ENCODE data around the gene TM4SF1.

TM4SF1 gene

DNA sequence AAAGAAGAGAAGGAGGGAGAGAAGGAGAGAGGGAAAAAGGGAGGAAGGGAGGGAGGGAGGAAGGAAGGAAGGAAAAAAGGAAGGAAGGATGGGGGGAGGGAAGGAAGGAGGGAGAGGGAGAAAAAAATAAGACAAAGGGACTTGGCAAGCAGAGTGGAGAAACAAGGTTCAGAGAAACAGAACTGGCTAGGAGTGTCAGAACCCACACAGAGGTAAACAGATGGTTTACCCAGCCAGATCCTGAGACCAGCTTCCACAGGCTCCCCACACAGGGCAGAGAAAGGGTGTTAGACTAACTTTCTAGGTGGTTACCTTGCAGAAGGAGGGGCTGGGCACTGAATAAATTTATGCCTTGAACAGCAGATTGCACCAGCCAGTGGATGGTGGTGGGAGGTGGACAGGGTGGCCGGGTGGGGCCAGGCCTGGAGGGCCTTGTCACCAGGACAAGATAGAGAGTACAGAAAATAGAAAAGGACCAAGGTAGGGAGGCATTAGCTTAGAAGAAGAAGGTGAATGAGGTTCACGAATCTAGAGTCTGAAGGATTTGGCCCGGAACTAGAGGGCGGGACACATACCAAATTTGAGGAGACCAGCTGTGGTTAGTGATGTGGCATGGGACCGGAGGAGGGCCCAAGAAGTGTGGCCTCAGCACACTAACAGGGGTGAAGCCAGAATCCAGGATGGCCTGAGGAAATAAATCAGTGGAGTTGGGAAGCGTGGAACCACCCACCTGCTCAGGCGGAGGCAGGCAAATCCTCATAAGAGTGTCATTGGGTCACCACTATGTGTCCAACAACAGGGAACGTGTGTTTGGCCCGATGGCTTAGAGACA, 1.2 kb upstream of the TM4SF1 start:
- Histone ChIP-seq H3K27ac (ENCODE audit: low read length) (no peak overlapping the region), H3K36me3 (replicated peaks; ENCODE audit: insufficient read depth, low read length) (no peaks in the 10 kb centered on the region), H3K4me3 (ENCODE audit: low read length) (no peak overlapping the region), H3K9ac (ENCODE audit: low read length) (no peak overlapping the region), H4K20me1 (ENCODE audit: insufficient read depth, low read length) (no peaks in the 10 kb centered on the region), H2AFZ (ENCODE audit: low read length) (no peak overlapping the region), H3F3A (ENCODE audit: insufficient read depth, low read length) (no peaks in the 10 kb centered on the region), H3K9me3 (replicated peaks; ENCODE audit: insufficient read depth, low read length) (no peaks in the 10 kb centered on the region), H3K27me3 (replicated peaks; ENCODE audit: insufficient read depth, low read length) (no peaks in the 10 kb centered on the region), H3K4me1 (ENCODE audit: low read length) (no peaks in the 10 kb centered on the region), H3K9me2 (replicated peaks; ENCODE audit: insufficient read depth, low read length) (no peaks in the 10 kb centered on the region), H3K79me2 (ENCODE audit: low read length) (no peaks in the 10 kb centered on the region), H3K4me2 (ENCODE audit: low read depth, low read length) (no peak overlapping the region)
- no peak for DNase-seq
- TF ChIP-seq, protein P1, sequence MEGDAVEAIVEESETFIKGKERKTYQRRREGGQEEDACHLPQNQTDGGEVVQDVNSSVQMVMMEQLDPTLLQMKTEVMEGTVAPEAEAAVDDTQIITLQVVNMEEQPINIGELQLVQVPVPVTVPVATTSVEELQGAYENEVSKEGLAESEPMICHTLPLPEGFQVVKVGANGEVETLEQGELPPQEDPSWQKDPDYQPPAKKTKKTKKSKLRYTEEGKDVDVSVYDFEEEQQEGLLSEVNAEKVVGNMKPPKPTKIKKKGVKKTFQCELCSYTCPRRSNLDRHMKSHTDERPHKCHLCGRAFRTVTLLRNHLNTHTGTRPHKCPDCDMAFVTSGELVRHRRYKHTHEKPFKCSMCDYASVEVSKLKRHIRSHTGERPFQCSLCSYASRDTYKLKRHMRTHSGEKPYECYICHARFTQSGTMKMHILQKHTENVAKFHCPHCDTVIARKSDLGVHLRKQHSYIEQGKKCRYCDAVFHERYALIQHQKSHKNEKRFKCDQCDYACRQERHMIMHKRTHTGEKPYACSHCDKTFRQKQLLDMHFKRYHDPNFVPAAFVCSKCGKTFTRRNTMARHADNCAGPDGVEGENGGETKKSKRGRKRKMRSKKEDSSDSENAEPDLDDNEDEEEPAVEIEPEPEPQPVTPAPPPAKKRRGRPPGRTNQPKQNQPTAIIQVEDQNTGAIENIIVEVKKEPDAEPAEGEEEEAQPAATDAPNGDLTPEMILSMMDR (IDR thresholded peaks at IDR 0.05; ENCODE audit: low read length), result no peak
- TF ChIP-seq EZH2 (optimal IDR thresholded peaks at IDR 0.05; ENCODE audit: low read depth, low read length) (no peak), EZH2phosphoT487 (IDR thresholded peaks at IDR 0.05; ENCODE audit: low read length) (no peak)

DNA sequence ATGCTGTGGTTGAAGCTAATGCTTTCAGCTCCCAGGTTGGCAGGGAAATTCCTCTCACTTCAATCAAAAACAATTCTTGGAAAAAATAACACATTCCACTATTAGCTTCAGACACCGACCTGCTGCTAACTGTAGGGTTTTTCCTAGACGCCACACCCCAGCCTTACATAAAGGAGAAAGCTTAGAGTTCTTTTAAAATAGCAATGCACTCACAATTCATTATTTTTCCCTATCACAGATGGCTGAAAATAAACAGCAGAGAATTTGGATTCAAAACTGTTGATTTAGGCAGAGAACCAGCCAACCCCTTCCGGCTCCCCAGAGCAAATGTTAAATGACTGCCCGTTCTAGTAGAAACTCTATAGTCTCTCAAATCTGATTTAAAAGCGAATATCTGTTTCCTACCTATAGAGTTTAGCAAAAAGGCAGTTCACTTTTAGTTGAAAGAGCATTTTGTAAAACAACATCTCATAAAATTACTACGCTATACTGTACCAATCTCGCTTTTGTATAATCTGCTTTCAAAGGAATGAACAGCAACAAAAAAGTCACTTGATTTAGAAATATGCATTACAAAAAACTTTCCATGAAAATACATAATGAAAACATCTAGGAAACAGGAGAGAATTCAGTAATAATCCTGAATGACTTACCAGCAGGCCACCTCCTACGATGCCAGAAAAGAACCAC, 586 bp downstream of the TM4SF1 start:
- Histone ChIP-seq H2AFZ (ENCODE audit: low read length) (no peak overlapping the region), H3K36me3 (replicated peaks; ENCODE audit: insufficient read depth, low read length) (no peaks in the 10 kb centered on the region), H4K20me1 (ENCODE audit: insufficient read depth, low read length) (no peaks in the 10 kb centered on the region), H3K9me2 (replicated peaks; ENCODE audit: insufficient read depth, low read length) (no peaks in the 10 kb centered on the region), H3K9me3 (replicated peaks; ENCODE audit: insufficient read depth, low read length) (no peaks in the 10 kb centered on the region), H3K4me2 (ENCODE audit: low read depth, low read length) (no peak overlapping the region), H3K9ac (ENCODE audit: low read length) (no peak overlapping the region), H3K4me3 (ENCODE audit: low read length) (no peak overlapping the region), H3K27me3 (replicated peaks; ENCODE audit: insufficient read depth, low read length) (no peaks in the 10 kb centered on the region), H3F3A (ENCODE audit: insufficient read depth, low read length) (no peaks in the 10 kb centered on the region), H3K4me1 (ENCODE audit: low read length) (no peaks in the 10 kb centered on the region), H3K27ac (ENCODE audit: low read length) (no peak overlapping the region), H3K79me2 (ENCODE audit: low read length) (no peaks in the 10 kb centered on the region)
- no peak for DNase-seq
- no peak for TF ChIP-seq EZH2 (optimal IDR thresholded peaks at IDR 0.05; ENCODE audit: low read depth, low read length)
- TF ChIP-seq, protein P1 (IDR thresholded peaks at IDR 0.05; ENCODE audit: low read length), result no peak
- no peak for TF ChIP-seq EZH2phosphoT487 (IDR thresholded peaks at IDR 0.05; ENCODE audit: low read length)

DNA sequence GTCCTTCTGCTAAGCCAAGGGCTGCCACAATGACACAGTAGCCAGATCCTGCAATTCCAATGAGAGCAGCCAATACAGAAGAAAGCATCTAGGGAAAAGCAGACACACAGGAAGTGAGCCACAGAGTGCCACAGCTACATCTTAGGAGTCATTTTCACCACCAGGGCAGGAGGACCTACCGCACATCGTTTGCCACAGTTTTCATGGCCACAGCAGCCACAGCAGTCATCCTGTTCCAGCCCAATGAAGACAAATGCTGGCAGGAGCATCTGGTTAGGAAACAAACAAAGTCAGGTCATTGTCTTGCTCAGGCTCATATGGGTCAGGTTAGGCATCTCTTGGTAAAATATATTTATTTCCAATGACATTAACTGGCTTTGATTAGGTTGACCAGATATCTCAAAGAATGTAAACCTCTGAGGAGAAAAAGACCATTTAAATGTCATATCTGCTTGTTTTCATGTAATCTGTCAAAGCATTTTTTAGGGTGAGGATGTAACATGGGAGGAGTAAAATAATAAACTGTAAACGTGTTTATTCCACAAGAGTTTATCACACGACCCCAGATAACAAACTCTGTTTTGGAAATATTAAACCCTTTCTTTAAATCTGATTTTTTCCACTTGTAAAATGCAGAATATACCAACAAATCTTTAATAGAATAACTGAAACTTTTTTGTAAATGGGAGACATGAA, 1.8 kb downstream of the TM4SF1 start:
- H3K4me1 ChIP-seq (ENCODE audit: low read length), result no peaks in the 10 kb centered on the region
- no peaks in the 10 kb centered on the region for H3K36me3 ChIP-seq (replicated peaks; ENCODE audit: insufficient read depth, low read length)

More for the DNA sequence above, 1.8 kb downstream of the TM4SF1 start:
- H3K79me2 ChIP-seq (ENCODE audit: low read length), result no peaks in the 10 kb centered on the region
- no peaks in the 10 kb centered on the region for H3K9me2 ChIP-seq (replicated peaks; ENCODE audit: insufficient read depth, low read length)
- DNase-seq, result no peak
- no peaks in the 10 kb centered on the region for H3F3A ChIP-seq (ENCODE audit: insufficient read depth, low read length)
- H2AFZ ChIP-seq (ENCODE audit: low read length), result no peak overlapping the region
- no peak overlapping the region for H3K4me2 ChIP-seq (ENCODE audit: low read depth, low read length)
- TF ChIP-seq EZH2 (optimal IDR thresholded peaks at IDR 0.05; ENCODE audit: low read depth, low read length) (no peak), EZH2phosphoT487 (IDR thresholded peaks at IDR 0.05; ENCODE audit: low read length) (no peak)
- TF ChIP-seq, protein P1 (IDR thresholded peaks at IDR 0.05; ENCODE audit: low read length), result no peak
- H3K27ac ChIP-seq (ENCODE audit: low read length), result no peak overlapping the region
- H3K4me3 ChIP-seq (ENCODE audit: low read length), result no peak overlapping the region
- H3K27me3 ChIP-seq (replicated peaks; ENCODE audit: insufficient read depth, low read length), result no peaks in the 10 kb centered on the region
- no peak overlapping the region for H3K9ac ChIP-seq (ENCODE audit: low read length)
- no peaks in the 10 kb centered on the region for H3K9me3 ChIP-seq (replicated peaks; ENCODE audit: insufficient read depth, low read length)
- no peaks in the 10 kb centered on the region for H4K20me1 ChIP-seq (ENCODE audit: insufficient read depth, low read length)

Measured in MM.1S (cell line).